GM12874 (cell line): Measurements from ENCODE around the gene NR2E1.

ENCODE experiments used
- CTCF ChIP-seq: IDR thresholded peaks from 2 replicates; pipeline ENCODE4 v1.5.1; 2011; ENCODE audit warnings: low read depth, mild to moderate bottlenecking, control low read depth, low read length, moderate library complexity; ENCODE audit not compliant: insufficient read depth

Gene NR2E1

GRCh38 chr6:108165714-108166663 lies at the start of gene NR2E1:
TSS of gene NR2E1 (plus strand) at chr6:108166022. CDS start at chr6:108166766, 744 bp downstream.
- TF ChIP-seq CTCF, result no peak

- TF ChIP-seq CTCF, result no peak
Observed at GRCh38 chr6:108116546-108117426, 49.0 kb upstream of the NR2E1 start.

GRCh38 chr6:108117427-108118358 lies 48.1 kb upstream of the NR2E1 start:
- no peak for TF ChIP-seq CTCF

GRCh38 chr6:108118359-108118724 lies 47.5 kb upstream of the NR2E1 start:
- TF ChIP-seq CTCF, result no peak

GRCh38 chr6:108118810-108119768 lies 46.7 kb upstream of the NR2E1 start:
- TF ChIP-seq CTCF, result no peak

GRCh38 chr6:108119769-108120141 lies 46.1 kb upstream of the NR2E1 start:
- TF ChIP-seq CTCF, result no peak
